ENCODE measurements around the gene LRCOL1. TPM values are rescaled to one million over a fixed set of nuclear protein-coding genes. Genes with fewer than 3 reads are reported as not detected.

Gene LRCOL1
- total and polyA plus RNA-seq, 10 of the 15 experiments (the other 5 are each of a cell fraction or from before 2014, with no cell fraction given): not detected

DNA sequence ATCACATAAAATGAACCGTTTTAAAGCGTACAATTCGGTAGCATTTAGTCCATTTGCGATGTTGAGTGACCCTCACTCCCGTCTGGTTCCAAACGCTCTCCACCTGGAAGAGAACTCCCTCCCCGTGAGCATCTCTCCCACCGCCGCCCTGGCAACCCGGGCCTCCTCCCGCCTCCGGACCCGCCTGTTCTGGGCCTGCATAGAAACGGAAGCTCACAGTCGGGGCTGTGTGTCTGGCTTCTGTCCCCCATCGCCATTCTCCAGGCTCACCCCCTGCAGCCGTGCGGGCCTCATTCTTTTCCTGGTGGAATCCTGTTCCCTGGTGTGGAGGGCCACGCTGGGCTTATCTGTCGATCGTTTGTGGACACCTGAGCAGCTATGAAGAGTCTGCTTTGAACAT is 17.3 kb downstream of the LRCOL1 start:
- ATAC-seq (no peak), DNase-seq (ENCODE audit: low read depth, low spot score) (no peak), FAIRE-seq (no peak)
- ChIA-PET RAD21 (ENCODE audit: unreplicated experiment) (no interaction called here), POLR2A (no interaction called here), SMC1A (ENCODE audit: uncharacterized antibody, unreplicated experiment) (no interaction called here), CTCF (no interaction called here)
- no peaks in the 10 kb centered on the region for H3K4me1 ChIP-seq (ENCODE audit: control insufficient read depth, insufficient read depth, low read length)
- no peak overlapping the region for H2AFZ ChIP-seq (ENCODE audit: control insufficient read depth, low read depth, low read length)
- H3K9ac ChIP-seq (ENCODE audit: control insufficient read depth, insufficient read depth, low read length): no peak overlapping the region
- H4K20me1 ChIP-seq (ENCODE audit: control insufficient read depth, insufficient read depth): no peaks in the 10 kb centered on the region
- no peaks in the 10 kb centered on the region for H3K9me3 ChIP-seq (replicated peaks; ENCODE audit: control insufficient read depth, insufficient read depth, low read length)
- BruUV-seq (replicated peaks): no TSS peak
- WGBS (ENCODE audit: insufficient coverage, insufficient replicate concordance, low lambda C conversion rate, missing lambda C conversion rate): 80% methylated on average over 19 of the region's 21 CpGs
- intact Hi-C loops (cut with micrococcal nuclease; ENCODE audit: unreplicated experiment): no loop called here
- no peaks in the 10 kb centered on the region for H3K79me2 ChIP-seq (ENCODE audit: control insufficient read depth, insufficient read depth, low read length)
- no peak overlapping the region for H3K4me2 ChIP-seq (ENCODE audit: control insufficient read depth, insufficient read depth)
- no peak overlapping the region for H3K4me3 ChIP-seq
- H3K27ac ChIP-seq (ENCODE audit: control insufficient read depth, insufficient read depth): no peak overlapping the region
- in situ Hi-C loops (cut with MboI): no loop called here
- H3K36me3 ChIP-seq (ENCODE audit: control insufficient read depth in 2 of 2, insufficient read depth in 2 of 2, low read length in 1 of 2): no peaks in the 10 kb centered on the region
- H3K27me3 ChIP-seq (replicated peaks in 1 of 2; ENCODE audit: control insufficient read depth in 2 of 2, insufficient read depth in 2 of 2, low read length in 1 of 2): no peaks in the 10 kb centered on the region
- TF ChIP-seq MEF2B (IDR thresholded peaks at IDR 0.05; ENCODE audit: partially characterized antibody, poor library complexity, severe bottlenecking) (no peak), CEBPB (IDR thresholded peaks at IDR 0.05; ENCODE audit: borderline replicate concordance in 1 of 2, low read depth in 2 of 2, low read length in 2 of 2) (no peak), ATF7 (IDR thresholded peaks at IDR 0.05; ENCODE audit: low read depth) (no peak), ZNF207 (IDR thresholded peaks at IDR 0.05; ENCODE audit: borderline replicate concordance) (no peak), EZH2 (IDR thresholded peaks at IDR 0.05; ENCODE audit: borderline replicate concordance, control insufficient read depth, low read depth, low read length) (no peak), ZNF274 (IDR thresholded peaks at IDR 0.05; ENCODE audit: insufficient read depth, insufficient read length) (no peak), WRNIP1 (IDR thresholded peaks at IDR 0.05; ENCODE audit: borderline replicate concordance, low read depth, low read length) (no peak), SREBF1 (IDR thresholded peaks at IDR 0.05; ENCODE audit: low read length) (no peak), STAT3 (IDR thresholded peaks at IDR 0.05; ENCODE audit: low read depth, low read length) (no peak)
- TF ChIP-seq, protein P1, sequence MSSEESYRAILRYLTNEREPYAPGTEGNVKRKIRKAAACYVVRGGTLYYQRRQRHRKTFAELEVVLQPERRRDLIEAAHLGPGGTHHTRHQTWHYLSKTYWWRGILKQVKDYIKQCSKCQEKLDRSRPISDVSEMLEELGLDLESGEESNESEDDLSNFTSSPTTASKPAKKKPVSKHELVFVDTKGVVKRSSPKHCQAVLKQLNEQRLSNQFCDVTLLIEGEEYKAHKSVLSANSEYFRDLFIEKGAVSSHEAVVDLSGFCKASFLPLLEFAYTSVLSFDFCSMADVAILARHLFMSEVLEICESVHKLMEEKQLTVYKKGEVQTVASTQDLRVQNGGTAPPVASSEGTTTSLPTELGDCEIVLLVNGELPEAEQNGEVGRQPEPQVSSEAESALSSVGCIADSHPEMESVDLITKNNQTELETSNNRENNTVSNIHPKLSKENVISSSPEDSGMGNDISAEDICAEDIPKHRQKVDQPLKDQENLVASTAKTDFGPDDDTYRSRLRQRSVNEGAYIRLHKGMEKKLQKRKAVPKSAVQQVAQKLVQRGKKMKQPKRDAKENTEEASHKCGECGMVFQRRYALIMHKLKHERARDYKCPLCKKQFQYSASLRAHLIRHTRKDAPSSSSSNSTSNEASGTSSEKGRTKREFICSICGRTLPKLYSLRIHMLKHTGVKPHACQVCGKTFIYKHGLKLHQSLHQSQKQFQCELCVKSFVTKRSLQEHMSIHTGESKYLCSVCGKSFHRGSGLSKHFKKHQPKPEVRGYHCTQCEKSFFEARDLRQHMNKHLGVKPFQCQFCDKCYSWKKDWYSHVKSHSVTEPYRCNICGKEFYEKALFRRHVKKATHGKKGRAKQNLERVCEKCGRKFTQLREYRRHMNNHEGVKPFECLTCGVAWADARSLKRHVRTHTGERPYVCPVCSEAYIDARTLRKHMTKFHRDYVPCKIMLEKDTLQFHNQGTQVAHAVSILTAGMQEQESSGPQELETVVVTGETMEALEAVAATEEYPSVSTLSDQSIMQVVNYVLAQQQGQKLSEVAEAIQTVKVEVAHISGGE (CRISPR knock-in tag; IDR thresholded peaks at IDR 0.05): no peak
- TF ChIP-seq, protein P2, sequence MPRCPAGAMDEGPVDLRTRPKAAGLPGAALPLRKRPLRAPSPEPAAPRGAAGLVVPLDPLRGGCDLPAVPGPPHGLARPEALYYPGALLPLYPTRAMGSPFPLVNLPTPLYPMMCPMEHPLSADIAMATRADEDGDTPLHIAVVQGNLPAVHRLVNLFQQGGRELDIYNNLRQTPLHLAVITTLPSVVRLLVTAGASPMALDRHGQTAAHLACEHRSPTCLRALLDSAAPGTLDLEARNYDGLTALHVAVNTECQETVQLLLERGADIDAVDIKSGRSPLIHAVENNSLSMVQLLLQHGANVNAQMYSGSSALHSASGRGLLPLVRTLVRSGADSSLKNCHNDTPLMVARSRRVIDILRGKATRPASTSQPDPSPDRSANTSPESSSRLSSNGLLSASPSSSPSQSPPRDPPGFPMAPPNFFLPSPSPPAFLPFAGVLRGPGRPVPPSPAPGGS (IDR thresholded peaks at IDR 0.05; ENCODE audit: borderline replicate concordance, insufficient read depth, low read depth, low read length, poor library complexity, severe bottlenecking): no peak
- TF ChIP-seq, protein P3, sequence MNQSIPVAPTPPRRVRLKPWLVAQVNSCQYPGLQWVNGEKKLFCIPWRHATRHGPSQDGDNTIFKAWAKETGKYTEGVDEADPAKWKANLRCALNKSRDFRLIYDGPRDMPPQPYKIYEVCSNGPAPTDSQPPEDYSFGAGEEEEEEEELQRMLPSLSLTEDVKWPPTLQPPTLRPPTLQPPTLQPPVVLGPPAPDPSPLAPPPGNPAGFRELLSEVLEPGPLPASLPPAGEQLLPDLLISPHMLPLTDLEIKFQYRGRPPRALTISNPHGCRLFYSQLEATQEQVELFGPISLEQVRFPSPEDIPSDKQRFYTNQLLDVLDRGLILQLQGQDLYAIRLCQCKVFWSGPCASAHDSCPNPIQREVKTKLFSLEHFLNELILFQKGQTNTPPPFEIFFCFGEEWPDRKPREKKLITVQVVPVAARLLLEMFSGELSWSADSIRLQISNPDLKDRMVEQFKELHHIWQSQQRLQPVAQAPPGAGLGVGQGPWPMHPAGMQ (IDR thresholded peaks at IDR 0.05; ENCODE audit: borderline replicate concordance): no peak
- TF ChIP-seq, protein P4, sequence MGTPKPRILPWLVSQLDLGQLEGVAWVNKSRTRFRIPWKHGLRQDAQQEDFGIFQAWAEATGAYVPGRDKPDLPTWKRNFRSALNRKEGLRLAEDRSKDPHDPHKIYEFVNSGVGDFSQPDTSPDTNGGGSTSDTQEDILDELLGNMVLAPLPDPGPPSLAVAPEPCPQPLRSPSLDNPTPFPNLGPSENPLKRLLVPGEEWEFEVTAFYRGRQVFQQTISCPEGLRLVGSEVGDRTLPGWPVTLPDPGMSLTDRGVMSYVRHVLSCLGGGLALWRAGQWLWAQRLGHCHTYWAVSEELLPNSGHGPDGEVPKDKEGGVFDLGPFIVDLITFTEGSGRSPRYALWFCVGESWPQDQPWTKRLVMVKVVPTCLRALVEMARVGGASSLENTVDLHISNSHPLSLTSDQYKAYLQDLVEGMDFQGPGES (IDR thresholded peaks at IDR 0.05): no peak
- TF ChIP-seq, protein P5, sequence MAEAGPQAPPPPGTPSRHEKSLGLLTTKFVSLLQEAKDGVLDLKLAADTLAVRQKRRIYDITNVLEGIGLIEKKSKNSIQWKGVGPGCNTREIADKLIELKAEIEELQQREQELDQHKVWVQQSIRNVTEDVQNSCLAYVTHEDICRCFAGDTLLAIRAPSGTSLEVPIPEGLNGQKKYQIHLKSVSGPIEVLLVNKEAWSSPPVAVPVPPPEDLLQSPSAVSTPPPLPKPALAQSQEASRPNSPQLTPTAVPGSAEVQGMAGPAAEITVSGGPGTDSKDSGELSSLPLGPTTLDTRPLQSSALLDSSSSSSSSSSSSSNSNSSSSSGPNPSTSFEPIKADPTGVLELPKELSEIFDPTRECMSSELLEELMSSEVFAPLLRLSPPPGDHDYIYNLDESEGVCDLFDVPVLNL (IDR thresholded peaks at IDR 0.05; ENCODE audit: low read depth, low read length): no peak
- TF ChIP-seq, protein P6, sequence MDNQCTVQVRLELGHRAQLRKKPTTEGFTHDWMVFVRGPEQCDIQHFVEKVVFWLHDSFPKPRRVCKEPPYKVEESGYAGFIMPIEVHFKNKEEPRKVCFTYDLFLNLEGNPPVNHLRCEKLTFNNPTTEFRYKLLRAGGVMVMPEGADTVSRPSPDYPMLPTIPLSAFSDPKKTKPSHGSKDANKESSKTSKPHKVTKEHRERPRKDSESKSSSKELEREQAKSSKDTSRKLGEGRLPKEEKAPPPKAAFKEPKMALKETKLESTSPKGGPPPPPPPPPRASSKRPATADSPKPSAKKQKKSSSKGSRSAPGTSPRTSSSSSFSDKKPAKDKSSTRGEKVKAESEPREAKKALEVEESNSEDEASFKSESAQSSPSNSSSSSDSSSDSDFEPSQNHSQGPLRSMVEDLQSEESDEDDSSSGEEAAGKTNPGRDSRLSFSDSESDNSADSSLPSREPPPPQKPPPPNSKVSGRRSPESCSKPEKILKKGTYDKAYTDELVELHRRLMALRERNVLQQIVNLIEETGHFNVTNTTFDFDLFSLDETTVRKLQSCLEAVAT (IDR thresholded peaks at IDR 0.05): no peak
